H1 (cell line): Measurements from ENCODE around the gene SPIRE1.

Experiments used
- CEBPB ChIP-seq: IDR thresholded peaks from 2 replicates; pipeline ENCODE4 v1.6.1; 2012; ENCODE audit warnings: low read depth, low read length
- CHD2 ChIP-seq: IDR thresholded peaks from 2 replicates; pipeline ENCODE4 v1.6.1; 2012; ENCODE audit warnings: low read length, improper control_type of control experiment
- CREB1 ChIP-seq: IDR thresholded peaks from 2 replicates; pipeline ENCODE4 v1.6.1; 2012; ENCODE audit warnings: inconsistent platforms
- CTCF ChIP-seq, 3 experiments: IDR thresholded peaks; 1 replicate in 2 of 3; 2 replicates in 1 of 3; pipeline versions ENCODE4 v1.5.1 to v1.6.1; 2011; ENCODE audit warnings: low read length in 3 of 3, mild to moderate bottlenecking in 3 of 3, inconsistent platforms in 2 of 3, low read depth in 1 of 3, moderate library complexity in 1 of 3; ENCODE audit not compliant: insufficient read depth in 1 of 3; ENCODE audit errors: control extremely low read depth in 1 of 3
- EZH2 ChIP-seq: fragments of 200-600 bp; sonication (generic); IDR thresholded peaks from 2 replicates; pipeline ENCODE4 v1.7.1; 2012; ENCODE audit warnings: low read depth, mild to moderate bottlenecking, moderate library complexity, low read length, inconsistent platforms; ENCODE audit not compliant: severe bottlenecking
- MAX ChIP-seq: IDR thresholded peaks from 2 replicates; pipeline ENCODE4 v1.6.1; 2012; ENCODE audit warnings: inconsistent platforms
- POLR2A ChIP-seq, 2 experiments: IDR thresholded peaks; 1 replicate in 1 of 2; 2 replicates in 1 of 2; pipeline ENCODE4 v1.6.1; 2011; ENCODE audit warnings: low read depth in 2 of 2, low read length in 2 of 2, mild to moderate bottlenecking in 2 of 2; ENCODE audit errors: control extremely low read depth in 1 of 2
- POLR2AphosphoS5 ChIP-seq: IDR thresholded peaks from 2 replicates; pipeline ENCODE4 v1.6.1; 2011; ENCODE audit warnings: low read depth, low read length
- SIN3A ChIP-seq, 2 experiments: IDR thresholded peaks in 1 of 2; conservative IDR thresholded peaks in 1 of 2; 2 replicates each; pipeline ENCODE4 v1.6.1; 2011 to 2012; ENCODE audit warnings: low read length in 2 of 2, improper control_type of control experiment in 1 of 2, low read depth in 1 of 2, mild to moderate bottlenecking in 1 of 2
- SP1 ChIP-seq: IDR thresholded peaks from 2 replicates; pipeline ENCODE4 v1.6.1; 2011; ENCODE audit warnings: low read depth, low read length

GRCh38 chr18:12593866-12594265, 64.0 kb downstream of the SPIRE1 start:
- TF ChIP-seq MAX (no peak), POLR2A (IDR thresholded peaks at IDR 0.05; ENCODE audit: control extremely low read depth in 1 of 2, low read depth in 2 of 2, low read length in 2 of 2) (no peak), CTCF (IDR thresholded peaks at IDR 0.05; ENCODE audit: control extremely low read depth in 1 of 3, insufficient read depth in 1 of 3, low read depth in 1 of 3, low read length in 3 of 3) (no peak), EZH2 (no peak), CREB1 (no peak), CHD2 (no peak), SIN3A (conservative IDR thresholded peaks at IDR 0.05 in 1 of 2, IDR thresholded peaks at IDR 0.05 in 1 of 2; ENCODE audit: low read depth in 1 of 2, low read length in 2 of 2) (no peak), CEBPB (no peak), SP1 (no peak), POLR2AphosphoS5 (no peak)
